PC-9 (cell line): ENCODE results near the gene RAB26. TPM values are rescaled to one million over a fixed set of nuclear protein-coding genes. Genes with fewer than 3 reads are reported as not detected.

Source experiments
- BruUV-seq: library from RNA; stranded (reverse); fragments of 400-500 nt; replicated peaks from 2 replicates; lab custom pipeline; 2021; lab: Mats Ljungman, UMichigan
- CTCF ChIA-PET: fragments of 300-600 bp; sonication (Branson Sonifier 250); formaldehyde crosslinking; loops from one replicate; lab custom pipeline; 2022; ENCODE audit warnings: antibody characterized with exemption; lab: Charles Lee
- POLR2A ChIA-PET: fragments of 300-600 bp; sonication (Branson Sonifier 250); formaldehyde crosslinking; loops from one replicate; lab custom pipeline; 2022; ENCODE audit warnings: antibody characterized with exemption; ENCODE audit not compliant: unreplicated experiment; lab: Charles Lee
- DNase-seq, 2 experiments: peaks; one replicate each; pipeline versions ENCODE4 v3.0.0 to v3.0.0-alpha.2; 2015 to 2022; ENCODE audit warnings: mixed read lengths in 1 of 2
- H2AFZ ChIP-seq: fragments of 200-600 bp; sonication (generic); 2 replicates; pipeline ENCODE4 v1.8.1; 2017; ENCODE audit warnings: antibody characterized with exemption
- H3F3A ChIP-seq: fragments of 200-600 bp; sonication (generic); 2 replicates; pipeline ENCODE4 v1.8.1; 2017; ENCODE audit warnings: antibody characterized with exemption, mild to moderate bottlenecking, low read depth; ENCODE audit not compliant: insufficient read depth
- H3K27ac ChIP-seq: fragments of 200-600 bp; sonication (generic); 2 replicates; pipeline ENCODE4 v1.6.1; 2016; ENCODE audit warnings: mixed run types
- H3K27me3 ChIP-seq: fragments of 200-600 bp; sonication (generic); 2 replicates; pipeline ENCODE4 v1.6.1; 2016; ENCODE audit warnings: low read depth, mixed run types; ENCODE audit not compliant: insufficient read depth
- H3K36me3 ChIP-seq: fragments of 200-600 bp; sonication (generic); 2 replicates; pipeline ENCODE4 v1.6.1; 2016; ENCODE audit warnings: low read depth, mixed run types
- H3K4me1 ChIP-seq: fragments of 200-600 bp; sonication (generic); replicated peaks from 2 replicates; pipeline ENCODE4 v1.6.1; 2016; ENCODE audit warnings: mixed run types; ENCODE audit not compliant: insufficient read depth
- H3K4me2 ChIP-seq: fragments of 200-600 bp; sonication (generic); 2 replicates; pipeline ENCODE4 v1.6.1; 2017; ENCODE audit warnings: mixed run types
- H3K4me3 ChIP-seq: fragments of 200-600 bp; sonication (generic); 2 replicates; pipeline ENCODE4 v1.6.1; 2016; ENCODE audit warnings: mixed run types
- H3K79me2 ChIP-seq: fragments of 200-600 bp; sonication (generic); 2 replicates; pipeline ENCODE4 v1.6.1; 2017; ENCODE audit warnings: low read depth, mixed run types
- H3K9me2 ChIP-seq: fragments of 200-600 bp; sonication (generic); 2 replicates; pipeline ENCODE4 v1.8.1; 2017; ENCODE audit warnings: mild to moderate bottlenecking; ENCODE audit not compliant: insufficient read depth
- H3K9me3 ChIP-seq: fragments of 200-600 bp; sonication (generic); 2 replicates; pipeline ENCODE4 v1.8.1; 2016; ENCODE audit warnings: low read depth; ENCODE audit not compliant: insufficient read depth
- H4K20me1 ChIP-seq: fragments of 200-600 bp; sonication (generic); 2 replicates; pipeline ENCODE4 v1.8.1; 2017; ENCODE audit not compliant: insufficient read depth
- CTCF ChIP-seq: fragments of 200-600 bp; sonication (generic); conservative IDR thresholded peaks from 2 replicates; pipeline ENCODE4 v1.6.1; 2017; ENCODE audit warnings: mixed run types, antibody characterized with exemption, mild to moderate bottlenecking, moderate library complexity
- EZH2 ChIP-seq: fragments of 200-600 bp; sonication (generic); IDR thresholded peaks from 2 replicates; pipeline ENCODE4 v1.8.0; 2017; ENCODE audit warnings: antibody characterized with exemption, low read depth
- intact Hi-C: fragments of 100-400 bp; cut with micrococcal nuclease; formaldehyde crosslinking; loops from one replicate; pipeline ENCODE4 v1.10.0; 2022; ENCODE audit not compliant: unreplicated experiment
- total RNA-seq: library from RNA; stranded (reverse); gene quantifications from 2 replicates; pipeline ENCODE4 v1.2.3, GENCODE V29; 2021

Gene RAB26
- total RNA-seq, 1 experiment from 2014 or later: 31.3 TPM

DNA sequence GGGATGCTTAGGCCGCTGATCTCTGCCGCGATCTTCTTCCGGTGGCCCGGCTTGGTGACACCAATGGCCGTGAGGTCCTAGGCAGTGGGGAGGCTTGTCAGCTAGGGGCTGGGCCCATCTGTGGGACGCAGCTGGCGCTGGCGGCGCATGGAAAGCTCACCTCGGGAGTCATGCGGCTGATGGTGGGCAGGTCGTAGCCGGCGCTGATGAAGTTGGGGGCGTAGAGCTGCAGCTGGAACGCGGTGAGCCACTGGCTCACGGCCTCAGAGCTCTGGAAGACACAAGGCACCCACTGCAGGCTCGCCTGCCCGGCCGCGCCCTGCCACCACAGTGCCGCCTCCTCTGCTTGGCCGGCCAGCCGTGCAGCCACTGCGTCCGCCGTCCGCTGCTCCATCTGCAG is 35.2 kb downstream of the RAB26 start:
- Histone ChIP-seq H3K4me2 (no peak overlapping the region), H2AFZ (no peak overlapping the region), H3K79me2 (no peaks in the 10 kb centered on the region), H3K27me3 (no peaks in the 10 kb centered on the region), H3K4me1 (no peaks in the 10 kb centered on the region), H4K20me1 (no peaks in the 10 kb centered on the region), H3F3A (no peaks in the 10 kb centered on the region), H3K4me3 (no peak overlapping the region), H3K27ac (no peak overlapping the region), H3K36me3 (no peaks in the 10 kb centered on the region), H3K9me3 (no peaks in the 10 kb centered on the region), H3K9me2 (no peaks in the 10 kb centered on the region)
- BruUV-seq: no TSS peak
- intact Hi-C loops: no loop called here
- POLR2A ChIA-PET: no interaction called here
- no peak for DNase-seq
- CTCF ChIA-PET: no interaction called here
- TF ChIP-seq EZH2: no peak
- TF ChIP-seq CTCF: no peak

DNA sequence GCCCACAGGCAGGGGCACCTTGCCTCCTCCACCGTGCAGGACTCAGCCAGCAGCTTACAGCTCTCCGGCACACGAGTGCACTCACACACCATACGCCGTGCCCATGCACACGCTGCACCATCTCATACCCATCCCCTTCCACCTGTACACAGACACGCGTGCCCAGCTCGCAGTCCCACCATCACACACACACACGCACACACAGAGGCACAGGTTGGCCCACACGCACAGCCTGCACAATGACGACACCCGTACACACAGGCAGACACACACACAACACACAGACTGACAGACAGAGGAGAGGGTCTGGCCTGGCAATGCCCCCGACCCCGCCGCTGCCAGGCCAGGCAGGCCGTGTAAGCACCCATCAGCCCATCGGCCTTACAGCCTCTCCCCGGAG is 35.9 kb downstream of the RAB26 start:
- no peak for DNase-seq
- Histone ChIP-seq H3K4me2 (no peak overlapping the region), H3K27me3 (no peaks in the 10 kb centered on the region), H3K79me2 (no peaks in the 10 kb centered on the region), H3K27ac (no peak overlapping the region), H4K20me1 (no peaks in the 10 kb centered on the region), H2AFZ (no peak overlapping the region), H3K9me2 (no peaks in the 10 kb centered on the region), H3F3A (no peaks in the 10 kb centered on the region), H3K36me3 (no peaks in the 10 kb centered on the region), H3K4me1 (no peaks in the 10 kb centered on the region), H3K4me3 (no peak overlapping the region), H3K9me3 (no peaks in the 10 kb centered on the region)
- intact Hi-C loops: no loop called here
- no TSS peak for BruUV-seq
- CTCF ChIA-PET: interaction anchor here (0.6 kb wide), 1 partner anchor 49 kb away, joined by 3 read pairs; no protein-coding TSS in a partner anchor
- POLR2A ChIA-PET: no interaction called here
- TF ChIP-seq EZH2: no peak
- no peak for TF ChIP-seq CTCF

GRCh38 chr16:2184962-2185361 is 36.5 kb downstream of the RAB26 start:
- CTCF ChIA-PET: interaction anchor here (0.6 kb wide), 1 partner anchor 48 kb away, joined by 3 read pairs; no protein-coding TSS in a partner anchor
- Histone ChIP-seq H3K27me3 (no peaks in the 10 kb centered on the region), H3K4me3 (no peak overlapping the region), H3F3A (no peaks in the 10 kb centered on the region), H3K79me2 (no peaks in the 10 kb centered on the region), H3K36me3 (no peaks in the 10 kb centered on the region), H3K9me2 (no peaks in the 10 kb centered on the region), H4K20me1 (no peaks in the 10 kb centered on the region), H3K27ac (no peak overlapping the region), H2AFZ (no peak overlapping the region), H3K9me3 (no peaks in the 10 kb centered on the region), H3K4me2 (no peak overlapping the region), H3K4me1 (no peaks in the 10 kb centered on the region)
- POLR2A ChIA-PET: interaction anchor here (0.6 kb wide), 1 partner anchor 54 kb away, joined by 5 read pairs; no protein-coding TSS in a partner anchor
- intact Hi-C loops: no loop called here
- no TSS peak for BruUV-seq
- TF ChIP-seq EZH2 (no peak), CTCF (no peak)
- DNase-seq: no peak
